HT1080 (cell line): Measurements from ENCODE around the gene LCN15. TPM values are rescaled to one million over a fixed set of nuclear protein-coding genes. Genes with fewer than 3 reads are reported as not detected.
"Not testable (repeated sequence)": the region's sequence is repeated elsewhere in the genome, so short reads cannot be mapped to it uniquely, and the experiment has no call there.

Experiments used
- DNase-seq: peaks from one replicate; pipeline ENCODE4 v3.0.0-alpha.2; 2015; ENCODE audit warnings: low read depth
- total RNA-seq: library from RNA; depleted of rRNA; stranded (reverse); fragments of >200 nt; shearing (Covaris generic); gene quantifications from 2 replicates; pipeline ENCODE4 v1.2.3, GENCODE V29; 2014

Gene LCN15
- total RNA-seq, 1 experiment from 2014 or later, result not detected

- DNase-seq, result not testable (repeated sequence)
Observed at GRCh38 chr9:136755302-136756133, 8.8 kb downstream of the LCN15 start.

GRCh38 chr9:136754626-136755301 is 9.6 kb downstream of the LCN15 start:
- no peak for DNase-seq

- DNase-seq, result no peak
Observed at GRCh38 chr9:136754059-136754572, 10.2 kb downstream of the LCN15 start.

GRCh38 chr9:136753371-136754058 is 10.8 kb downstream of the LCN15 start:
- DNase-seq, result no peak

GRCh38 chr9:136751814-136752213 is 12.5 kb downstream of the LCN15 start:
- no peak for DNase-seq

- no peak for DNase-seq
Observed at GRCh38 chr9:136751244-136751643, 13.1 kb downstream of the LCN15 start.

- no peak for DNase-seq
Observed at GRCh38 chr9:136750526-136750925, 13.8 kb downstream of the LCN15 start.

- DNase-seq, result no peak
Observed at GRCh38 chr9:136748666-136749611, 15.4 kb downstream of the LCN15 start.

GRCh38 chr9:136748201-136748600 is 16.1 kb downstream of the LCN15 start, which contains the start of gene LCN6:
Gene LCN6 (minus strand): TSS chr9:136748525. CDS start chr9:136748483, 42 bp downstream.
- DNase-seq, result no peak

- DNase-seq, result no peak
Observed at GRCh38 chr9:136747161-136748060, 16.9 kb downstream of the LCN15 start.

- no peak for DNase-seq
Observed at GRCh38 chr9:136746621-136747020, 17.7 kb downstream of the LCN15 start.

GRCh38 chr9:136746155-136746490 is 18.2 kb downstream of the LCN15 start:
- no peak for DNase-seq

GRCh38 chr9:136745389-136746154 is 18.7 kb downstream of the LCN15 start:
- DNase-seq, result no peak

- no peak for DNase-seq
Observed at GRCh38 chr9:136744773-136745172, 19.5 kb downstream of the LCN15 start.

GRCh38 chr9:136743639-136744211 is 20.6 kb downstream of the LCN15 start:
- no peak for DNase-seq

- no peak for DNase-seq
Observed at GRCh38 chr9:136742591-136743391, 21.5 kb downstream of the LCN15 start, which contains the start of gene LCN10. Gene LCN10 (minus strand): TSS chr9:136742940. CDS start chr9:136742903, 37 bp downstream.

- DNase-seq, result no peak
Observed at GRCh38 chr9:136741883-136742571, 22.3 kb downstream of the LCN15 start.
